Measurements from ENCODE around the gene CD180. TPM values are rescaled to one million over a fixed set of nuclear protein-coding genes. Genes with fewer than 3 reads are reported as not detected.

The CD180 gene
- total and polyA plus RNA-seq, 2 donors (not counting 3 experiments of a cell fraction or from before 2014, with no cell fraction given): not detected

GRCh38 chr5:67235399-67236110, 39.0 kb upstream of the CD180 start:
- Histone ChIP-seq H2AFZ (ENCODE audit: low read depth, low read length) (no peak overlapping the region), H3K9ac (replicated peaks; ENCODE audit: extremely low read depth, insufficient read depth, low read length) (no peak overlapping the region), H3K4me1 (ENCODE audit: control insufficient read depth, extremely low read depth, insufficient read depth, low read length) (peaks cover 29% of the 10 kb centered on the region), H3K4me3 (replicated peaks in 1 of 3; ENCODE audit: insufficient read depth in 1 of 3, low read depth in 1 of 3, low read length in 3 of 3) (no peak overlapping the region), H3K27ac (ENCODE audit: insufficient read depth, low read depth, low read length) (peak overlapping the region; percentile 84), H3K9me3 (replicated peaks; ENCODE audit: control insufficient read depth, insufficient read depth, low read length) (no peaks in the 10 kb centered on the region), H3K36me3 (ENCODE audit: control insufficient read depth in 2 of 2, extremely low read depth in 1 of 2, insufficient read depth in 2 of 2, low read length in 2 of 2) (no peaks in the 10 kb centered on the region), H3K4me2 (ENCODE audit: insufficient read depth, low read length) (peak overlapping the region; percentile 57), H3K27me3 (ENCODE audit: control insufficient read depth in 2 of 2, insufficient read depth in 2 of 2, low read length in 2 of 2) (no peaks in the 10 kb centered on the region), H3K79me2 (ENCODE audit: control insufficient read depth, insufficient read depth, low read length) (no peaks in the 10 kb centered on the region), H3K9me1 (replicated peaks; ENCODE audit: control insufficient read depth, extremely low read depth, insufficient read depth, low read length) (no peaks in the 10 kb centered on the region), H4K20me1 (replicated peaks; ENCODE audit: control insufficient read depth, extremely low read depth, insufficient read depth, low read length) (no peaks in the 10 kb centered on the region)
- BruUV-seq (replicated peaks): no TSS peak
- no peak for FAIRE-seq
- POLR2A ChIA-PET: no interaction called here
- no peak for DNase-seq (ENCODE audit: low read depth, low spot score)
- CTCF ChIA-PET: interaction anchor here (1.1 to 2.5 kb wide), 2 partner anchors 11 to 14 kb away, joined by 3 to 8 read pairs; no protein-coding TSS in a partner anchor
- intact Hi-C loops (cut with micrococcal nuclease): no loop called here
- dilution Hi-C loops (cut with MboI; ENCODE audit: extremely low pct_ligation_motif_present, low sequenced_read_pairs): no loop called here
- TF ChIP-seq MYC (IDR thresholded peaks at IDR 0.05; ENCODE audit: low read depth, low read length) (no peak), FOS (IDR thresholded peaks at IDR 0.05; ENCODE audit: borderline replicate concordance, insufficient read depth, low read length) (no peak), POLR2AphosphoS5 (IDR thresholded peaks at IDR 0.05; ENCODE audit: insufficient read depth, low read depth, low read length) (no peak), EZH2 (IDR thresholded peaks at IDR 0.05; ENCODE audit: borderline replicate concordance, low read depth, low read length, severe bottlenecking) (no peak), CTCF (IDR thresholded peaks at IDR 0.05; ENCODE audit: extremely low read depth in 1 of 2, insufficient read depth in 1 of 2, low read depth in 1 of 2, low read length in 2 of 2) (no peak), GATA2 (IDR thresholded peaks at IDR 0.05; ENCODE audit: insufficient read depth, insufficient read length, low read depth, low read length) (no peak), JUN (IDR thresholded peaks at IDR 0.05; ENCODE audit: borderline replicate concordance, insufficient read depth, insufficient read length, low read depth) (no peak), POLR2A (IDR thresholded peaks at IDR 0.05; ENCODE audit: low read depth, low read length) (no peak)
- TF ChIP-seq, protein P1, sequence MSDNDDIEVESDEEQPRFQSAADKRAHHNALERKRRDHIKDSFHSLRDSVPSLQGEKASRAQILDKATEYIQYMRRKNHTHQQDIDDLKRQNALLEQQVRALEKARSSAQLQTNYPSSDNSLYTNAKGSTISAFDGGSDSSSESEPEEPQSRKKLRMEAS (IDR thresholded peaks at IDR 0.05; ENCODE audit: insufficient read depth, insufficient read length): no peak
